Skeletal muscle cell (primary cell): ENCODE measurements around the gene LAMA2.
A peak's percentile ranks its signal among the peaks of the same experiment; 100 is the strongest.
"Not testable (repeated sequence)": the region's sequence is repeated elsewhere in the genome, so short reads cannot be mapped to it uniquely, and the experiment has no call there.

Source experiments
- DNase-seq: peaks from one replicate; pipeline ENCODE4 v3.0.0-alpha.2; 2010; ENCODE audit warnings: low read depth
- H3K4me3 ChIP-seq: 2 replicates; pipeline ENCODE4 v1.5.1; 2011; ENCODE audit warnings: low read depth, mild to moderate bottlenecking, control low read depth, low read length, moderate library complexity

LAMA2 gene

GRCh38 chr6:129141499-129141898 is 258.6 kb downstream of the LAMA2 start:
- no peak overlapping the region for H3K4me3 ChIP-seq
- DNase-seq: no peak

GRCh38 chr6:129146902-129147301 is 264.0 kb downstream of the LAMA2 start:
- H3K4me3 ChIP-seq: no peak overlapping the region
- no peak for DNase-seq

- H3K4me3 ChIP-seq: no peak overlapping the region
- DNase-seq: no peak
Measured at GRCh38 chr6:129150507-129150906, 267.6 kb downstream of the LAMA2 start.

GRCh38 chr6:129153257-129153656 is 270.3 kb downstream of the LAMA2 start:
- H3K4me3 ChIP-seq: no peak overlapping the region
- no peak for DNase-seq

GRCh38 chr6:129159242-129159641 is 276.3 kb downstream of the LAMA2 start:
- not testable (repeated sequence) for DNase-seq

GRCh38 chr6:129162605-129163004 is 279.7 kb downstream of the LAMA2 start:
- no peak for DNase-seq
- H3K4me3 ChIP-seq: no peak overlapping the region

More at GRCh38 chr6:129159242-129159641, 276.3 kb downstream of the LAMA2 start:
- not testable (repeated sequence) for H3K4me3 ChIP-seq

GRCh38 chr6:129163551-129163950 is 280.6 kb downstream of the LAMA2 start:
- DNase-seq: no peak

GRCh38 chr6:129164032-129164431 is 281.1 kb downstream of the LAMA2 start:
- no peak for DNase-seq

More at GRCh38 chr6:129163551-129163950, 280.6 kb downstream of the LAMA2 start:
- H3K4me3 ChIP-seq: no peak overlapping the region

GRCh38 chr6:129172279-129172995 is 289.5 kb downstream of the LAMA2 start:
- not testable (repeated sequence) for DNase-seq, H3K4me3 ChIP-seq

More at GRCh38 chr6:129164032-129164431, 281.1 kb downstream of the LAMA2 start:
- H3K4me3 ChIP-seq: no peak overlapping the region

- no peak for DNase-seq
- H3K4me3 ChIP-seq: no peak overlapping the region
Measured at GRCh38 chr6:129175066-129175465, 292.1 kb downstream of the LAMA2 start.

GRCh38 chr6:129177801-129178200 is 294.9 kb downstream of the LAMA2 start:
- DNase-seq: no peak
- H3K4me3 ChIP-seq: no peak overlapping the region

GRCh38 chr6:129179283-129179682 is 296.3 kb downstream of the LAMA2 start:
- H3K4me3 ChIP-seq: no peak overlapping the region
- DNase-seq: no peak

- no peak for DNase-seq
- H3K4me3 ChIP-seq: no peak overlapping the region
Measured at GRCh38 chr6:129181001-129181400, 298.1 kb downstream of the LAMA2 start.

GRCh38 chr6:129183187-129183591 is 300.3 kb downstream of the LAMA2 start:
- no peak for DNase-seq
- no peak overlapping the region for H3K4me3 ChIP-seq

GRCh38 chr6:129183681-129184301 is 300.9 kb downstream of the LAMA2 start:
- peak; percentile 53 for DNase-seq
- H3K4me3 ChIP-seq: no peak overlapping the region

- no peak overlapping the region for H3K4me3 ChIP-seq
- no peak for DNase-seq
Measured at GRCh38 chr6:129184324-129184723, 301.4 kb downstream of the LAMA2 start.

- DNase-seq: no peak
- no peak overlapping the region for H3K4me3 ChIP-seq
Measured at GRCh38 chr6:129184808-129185366, 301.9 kb downstream of the LAMA2 start.

- peak; percentile 77 for DNase-seq
- H3K4me3 ChIP-seq: no peak overlapping the region
Measured at GRCh38 chr6:129186988-129187387, 304.1 kb downstream of the LAMA2 start.

- H3K4me3 ChIP-seq: no peak overlapping the region
Measured at GRCh38 chr6:129188306-129188705, 305.4 kb downstream of the LAMA2 start.

GRCh38 chr6:129188795-129189194 is 305.9 kb downstream of the LAMA2 start:
- H3K4me3 ChIP-seq: no peak overlapping the region
- no peak for DNase-seq

More at GRCh38 chr6:129188306-129188705, 305.4 kb downstream of the LAMA2 start:
- DNase-seq: no peak

GRCh38 chr6:129189266-129189665 is 306.3 kb downstream of the LAMA2 start:
- no peak overlapping the region for H3K4me3 ChIP-seq
- no peak for DNase-seq
